CD8-positive, alpha-beta memory T cell (primary cell): ENCODE results near the gene CYP46A1. TPM values are rescaled to one million over a fixed set of nuclear protein-coding genes. Genes with fewer than 3 reads are reported as not detected.

Experiments
- CTCF ChIA-PET: fragments of 350-600 bp; sonication (Branson Sonifier 250); formaldehyde crosslinking; loops from one replicate; lab custom pipeline; 2021; ENCODE audit warnings: antibody characterized with exemption; lab: Charles Lee
- POLR2A ChIA-PET: fragments of 350-600 bp; sonication (Branson Sonifier 250); formaldehyde crosslinking; loops from one replicate; lab custom pipeline; 2021; ENCODE audit warnings: antibody characterized with exemption; lab: Charles Lee
- DNase-seq, 5 donors: peaks; one replicate each; pipeline versions ENCODE4 v3.0.0 to v3.0.0-alpha.2; 2020 to 2022; ENCODE audit warnings: mixed read lengths in 1 of 5
- H3K27ac ChIP-seq: one replicate; pipeline ENCODE4 v1.7.0; 2013; ENCODE audit warnings: low read depth, mild to moderate bottlenecking, low read length, moderate library complexity
- H3K27me3 ChIP-seq: 2 replicates; pipeline ENCODE4 v1.7.0; 2013; ENCODE audit warnings: low read length, mild to moderate bottlenecking; ENCODE audit not compliant: insufficient read depth, poor library complexity, severe bottlenecking
- H3K36me3 ChIP-seq: 2 replicates; pipeline ENCODE4 v1.7.0; 2013; ENCODE audit warnings: mild to moderate bottlenecking, low read length, moderate library complexity; ENCODE audit not compliant: insufficient read depth
- H3K4me1 ChIP-seq: 2 replicates; pipeline ENCODE4 v1.7.0; 2013; ENCODE audit warnings: mild to moderate bottlenecking, low read length, moderate library complexity; ENCODE audit not compliant: insufficient read depth
- H3K4me3 ChIP-seq: 2 replicates; pipeline ENCODE4 v1.7.0; 2013; ENCODE audit warnings: mild to moderate bottlenecking, low read length
- H3K9me3 ChIP-seq: 2 replicates; pipeline ENCODE4 v1.7.0; 2013; ENCODE audit warnings: mild to moderate bottlenecking, low read length
- H3K27ac Mint-ChIP-seq, 8 donors: one replicate each; pipeline ENCODE4 v1.8.0; 2020 to 2021; ENCODE audit warnings: mixed read lengths in 8 of 8, mild to moderate bottlenecking in 6 of 8, inconsistent platforms in 3 of 8, moderate library complexity in 3 of 8
- H3K27me3 Mint-ChIP-seq, 2 donors: one replicate each; pipeline ENCODE4 v1.8.0; 2020 to 2021; ENCODE audit warnings: mixed read lengths in 2 of 2, mild to moderate bottlenecking in 1 of 2, moderate library complexity in 1 of 2
- H3K36me3 Mint-ChIP-seq, 3 donors: one replicate each; pipeline ENCODE4 v1.8.0; 2020 to 2021; ENCODE audit warnings: mixed read lengths in 3 of 3, inconsistent platforms in 1 of 3, mild to moderate bottlenecking in 1 of 3
- H3K4me1 Mint-ChIP-seq, 3 donors: one replicate each; pipeline ENCODE4 v1.8.0; 2020 to 2021; ENCODE audit warnings: mixed read lengths in 3 of 3, inconsistent platforms in 1 of 3, mild to moderate bottlenecking in 1 of 3
- H3K4me3 Mint-ChIP-seq, 7 donors: one replicate each; pipeline ENCODE4 v1.8.0; 2020 to 2021; ENCODE audit warnings: mixed read lengths in 7 of 7, mild to moderate bottlenecking in 6 of 7, moderate library complexity in 4 of 7, inconsistent platforms in 2 of 7
- H3K9me3 Mint-ChIP-seq, 5 donors: one replicate each; pipeline ENCODE4 v1.8.0; 2020 to 2022; ENCODE audit warnings: mixed read lengths in 5 of 5, mild to moderate bottlenecking in 3 of 5, moderate library complexity in 2 of 5, inconsistent platforms in 1 of 5
- polyA plus RNA-seq: library from polyadenylated mRNA; unstranded; fragments of 300-500 nt; fragmentation: Illumina TruSeq; gene quantifications from one replicate; pipeline ENCODE4 v1.2.3, GENCODE V29; 2021
- total RNA-seq, 2 experiments: library from RNA; stranded (reverse); gene quantifications; one replicate each; pipeline ENCODE4 v1.2.3, GENCODE V29; 2021

The CYP46A1 gene
- total and polyA plus RNA-seq, 3 experiments from 2014 or later = 0.07 to 0.20 TPM; not detected in 1

DNA sequence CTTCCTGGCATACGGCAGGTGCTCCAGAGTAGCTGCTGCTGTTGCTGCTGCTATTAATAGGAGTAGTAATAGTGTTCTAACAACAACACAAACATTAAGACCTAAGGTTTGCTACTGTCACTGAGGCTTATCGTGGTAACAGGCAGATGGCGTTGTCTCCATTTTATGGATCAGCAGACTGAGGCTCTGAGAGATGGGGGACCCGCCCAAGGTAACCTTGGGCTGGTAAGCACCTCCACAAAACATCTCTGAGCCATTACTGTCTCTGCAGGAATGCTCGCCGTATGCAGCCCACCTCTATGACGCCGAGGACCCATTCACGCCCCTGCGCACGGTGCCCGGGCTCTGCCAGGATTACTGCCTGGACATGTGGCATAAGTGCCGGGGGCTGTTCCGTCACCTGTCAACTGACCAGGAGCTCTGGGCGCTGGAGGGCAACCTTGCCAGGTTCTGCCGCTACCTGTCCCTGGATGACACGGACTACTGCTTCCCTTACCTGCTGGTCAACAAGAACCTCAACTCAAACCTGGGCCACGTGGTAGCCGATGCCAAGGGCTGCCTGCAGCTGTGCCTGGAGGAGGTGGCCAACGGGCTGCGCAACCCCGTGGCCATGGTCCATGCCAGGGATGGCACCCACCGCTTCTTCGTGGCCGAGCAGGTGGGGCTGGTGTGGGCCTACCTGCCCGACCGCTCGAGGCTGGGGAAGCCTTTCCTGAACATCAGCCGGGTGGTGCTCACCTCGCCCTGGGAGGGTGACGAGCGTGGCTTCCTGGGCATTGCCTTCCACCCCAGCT is 31.9 kb upstream of the CYP46A1 start:
- Histone ChIP-seq H3K4me1 (no peaks in the 10 kb centered on the region), H3K27me3 (peaks cover 13% of the 10 kb centered on the region), H3K9me3 (no peaks in the 10 kb centered on the region), H3K4me3 (no peak overlapping the region), H3K27ac (no peak overlapping the region), H3K36me3 (no peaks in the 10 kb centered on the region)
- no peak for DNase-seq
- H3K27ac Mint-ChIP-seq = no peak overlapping the region
- CTCF ChIA-PET = interaction anchor here (1.3 kb wide), 1 partner anchor 24 kb away, joined by 3 read pairs; no protein-coding TSS in a partner anchor
- POLR2A ChIA-PET = no interaction called here
- no peak overlapping the region for H3K4me3 Mint-ChIP-seq
- no peaks in the 10 kb centered on the region for H3K9me3 Mint-ChIP-seq
- no peaks in the 10 kb centered on the region for H3K4me1 Mint-ChIP-seq
- peaks cover 0 to 3% (median 0%) of the 10 kb centered on the region in 3 donors for H3K36me3 Mint-ChIP-seq
- peaks cover 33 to 54% of the 10 kb centered on the region in 2 donors for H3K27me3 Mint-ChIP-seq

DNA sequence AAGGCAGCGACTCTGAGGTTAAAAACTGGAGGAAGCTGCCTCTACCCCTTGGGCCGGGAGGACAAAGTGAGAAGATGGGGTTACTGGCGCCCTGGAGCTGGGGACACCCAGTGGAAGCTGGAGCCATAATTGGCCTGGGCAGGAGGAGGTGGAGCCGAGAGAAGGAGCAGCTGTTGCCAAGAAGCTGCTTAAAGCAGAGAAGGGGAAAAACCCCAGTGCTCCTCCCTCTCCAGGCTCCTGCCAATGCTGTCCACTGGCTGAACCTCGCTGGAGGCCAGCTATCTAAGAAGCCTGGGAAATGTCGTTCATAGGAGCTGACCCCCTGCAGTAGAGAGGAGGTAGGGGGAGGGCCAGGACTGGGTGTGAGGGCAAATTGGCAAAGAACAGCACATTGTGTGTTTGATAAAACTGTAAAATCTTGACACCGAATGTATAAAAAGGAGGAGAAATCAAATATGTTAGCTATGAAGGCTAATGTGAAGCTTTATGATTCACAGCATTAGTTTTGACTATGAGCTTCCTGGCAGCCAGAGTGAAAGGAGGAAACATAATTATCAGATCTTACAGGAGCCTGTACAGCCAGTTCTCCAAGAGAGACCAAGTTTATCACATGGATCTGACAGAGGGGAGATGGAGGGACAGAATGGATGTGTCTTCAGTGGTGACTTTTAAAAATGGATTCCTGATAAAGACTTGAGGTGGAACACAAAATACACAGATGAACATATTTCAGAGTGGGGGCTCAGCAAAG is 29.7 kb upstream of the CYP46A1 start:
- no peak for DNase-seq
- H3K36me3 ChIP-seq = no peaks in the 10 kb centered on the region
- H3K4me1 Mint-ChIP-seq = peaks cover 0 to 3% (median 0%) of the 10 kb centered on the region in 3 donors
- no peaks in the 10 kb centered on the region for H3K4me1 ChIP-seq
- no peak overlapping the region for H3K27ac Mint-ChIP-seq
- ChIA-PET POLR2A (no interaction called here), CTCF (interaction anchor here (0.7 to 1.4 kb wide), 3 partner anchors 26 to 105 kb away, joined by 3 to 4 read pairs (median 3); no protein-coding TSS in a partner anchor)
- no peaks in the 10 kb centered on the region for H3K9me3 Mint-ChIP-seq
- H3K9me3 ChIP-seq = no peaks in the 10 kb centered on the region
- no peak overlapping the region for H3K4me3 Mint-ChIP-seq
- no peak overlapping the region for H3K27ac ChIP-seq
- H3K36me3 Mint-ChIP-seq = peaks cover 0 to 3% (median 0%) of the 10 kb centered on the region in 3 donors
- peaks cover 22% of the 10 kb centered on the region for H3K27me3 ChIP-seq
- H3K27me3 Mint-ChIP-seq = peaks cover 35 to 52% of the 10 kb centered on the region in 2 donors
- no peak overlapping the region for H3K4me3 ChIP-seq

DNA sequence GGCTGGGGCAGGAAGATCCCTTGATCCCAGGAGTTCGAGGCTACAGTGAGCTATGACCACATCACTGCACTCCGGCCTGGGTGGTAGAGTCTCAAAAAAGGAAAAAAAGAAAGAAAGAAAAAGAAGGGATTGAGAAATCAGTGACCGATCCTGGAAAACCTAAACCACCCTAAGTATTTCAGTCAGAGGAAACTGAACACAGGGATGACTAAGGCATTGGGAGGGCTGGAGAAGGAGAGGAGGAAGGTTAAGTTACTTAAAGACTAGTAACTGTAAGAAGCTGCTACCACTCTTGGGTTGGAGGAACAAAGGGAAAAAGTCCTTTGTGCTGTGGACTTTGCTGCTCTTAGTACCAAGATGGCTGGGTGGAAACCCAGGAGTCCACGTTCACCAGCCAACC is 28.6 kb upstream of the CYP46A1 start:
- H3K27ac ChIP-seq = no peak overlapping the region
- Mint-ChIP-seq H3K27me3 (peaks cover 40 to 57% of the 10 kb centered on the region in 2 donors), H3K27ac (no peak overlapping the region), H3K36me3 (peaks cover 0 to 3% (median 0%) of the 10 kb centered on the region in 3 donors), H3K4me1 (peaks cover 0 to 7% (median 0%) of the 10 kb centered on the region in 3 donors), H3K4me3 (no peak overlapping the region), H3K9me3 (no peaks in the 10 kb centered on the region)
- CTCF ChIA-PET = interaction anchor here (1.3 to 1.4 kb wide), 2 partner anchors 27 to 32 kb away, joined by 3 to 4 read pairs; no protein-coding TSS in a partner anchor
- H3K36me3 ChIP-seq = no peaks in the 10 kb centered on the region
- H3K9me3 ChIP-seq = no peaks in the 10 kb centered on the region
- H3K27me3 ChIP-seq = peaks cover 27% of the 10 kb centered on the region
- no peaks in the 10 kb centered on the region for H3K4me1 ChIP-seq
- no peak for DNase-seq
- H3K4me3 ChIP-seq = no peak overlapping the region
- POLR2A ChIA-PET = no interaction called here

DNA sequence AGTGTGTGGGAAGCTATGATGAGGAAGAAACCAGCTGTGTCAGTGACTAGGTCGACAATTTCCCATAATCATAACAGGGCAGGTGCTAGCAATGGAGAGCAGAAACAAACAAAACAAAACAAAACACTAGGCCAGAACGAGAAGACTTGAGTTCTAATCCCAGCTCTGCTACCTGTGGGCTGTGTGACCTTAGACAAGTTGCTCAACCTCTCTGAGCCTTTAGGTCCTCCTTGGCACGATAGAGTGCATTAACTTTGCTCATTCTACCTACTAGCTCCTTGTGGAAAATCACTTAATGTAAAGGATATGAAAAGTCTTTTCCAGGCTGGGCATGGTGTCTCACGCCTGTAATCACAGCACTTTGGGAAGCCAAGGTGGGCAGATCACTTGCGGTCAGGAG is 27.9 kb upstream of the CYP46A1 start:
- CTCF ChIA-PET = interaction anchor here (1.3 kb wide), 1 partner anchor 32 kb away, joined by 3 read pairs; no protein-coding TSS in a partner anchor
- Mint-ChIP-seq H3K9me3 (no peaks in the 10 kb centered on the region), H3K36me3 (peaks cover 0 to 3% (median 0%) of the 10 kb centered on the region in 3 donors), H3K4me3 (no peak overlapping the region), H3K4me1 (peaks cover 0 to 7% (median 0%) of the 10 kb centered on the region in 3 donors), H3K27me3 (peaks cover 45 to 59% of the 10 kb centered on the region in 2 donors), H3K27ac (no peak overlapping the region)
- no peaks in the 10 kb centered on the region for H3K36me3 ChIP-seq
- no peaks in the 10 kb centered on the region for H3K9me3 ChIP-seq
- no peak overlapping the region for H3K4me3 ChIP-seq
- DNase-seq = no peak
- POLR2A ChIA-PET = no interaction called here
- peaks cover 29% of the 10 kb centered on the region for H3K27me3 ChIP-seq
- H3K4me1 ChIP-seq = no peaks in the 10 kb centered on the region
- no peak overlapping the region for H3K27ac ChIP-seq

GRCh38 chr14:99657645-99658155 is 26.4 kb upstream of the CYP46A1 start:
- Mint-ChIP-seq H3K4me3 (no peak overlapping the region), H3K36me3 (no peaks in the 10 kb centered on the region), H3K27ac (peak overlapping the region in 1 of 8 donors; percentile 6), H3K4me1 (peaks cover 0 to 7% (median 0%) of the 10 kb centered on the region in 3 donors), H3K27me3 (peaks cover 46 to 65% of the 10 kb centered on the region in 2 donors), H3K9me3 (no peaks in the 10 kb centered on the region)
- Histone ChIP-seq H3K27ac (no peak overlapping the region), H3K4me3 (no peak overlapping the region), H3K4me1 (no peaks in the 10 kb centered on the region), H3K36me3 (no peaks in the 10 kb centered on the region), H3K27me3 (peaks cover 29% of the 10 kb centered on the region), H3K9me3 (no peaks in the 10 kb centered on the region)
- no peak for DNase-seq
- ChIA-PET CTCF (interaction anchor here (1.1 kb wide), 1 partner anchor 10 kb away, joined by 3 read pairs; no protein-coding TSS in a partner anchor), POLR2A (no interaction called here)

DNA sequence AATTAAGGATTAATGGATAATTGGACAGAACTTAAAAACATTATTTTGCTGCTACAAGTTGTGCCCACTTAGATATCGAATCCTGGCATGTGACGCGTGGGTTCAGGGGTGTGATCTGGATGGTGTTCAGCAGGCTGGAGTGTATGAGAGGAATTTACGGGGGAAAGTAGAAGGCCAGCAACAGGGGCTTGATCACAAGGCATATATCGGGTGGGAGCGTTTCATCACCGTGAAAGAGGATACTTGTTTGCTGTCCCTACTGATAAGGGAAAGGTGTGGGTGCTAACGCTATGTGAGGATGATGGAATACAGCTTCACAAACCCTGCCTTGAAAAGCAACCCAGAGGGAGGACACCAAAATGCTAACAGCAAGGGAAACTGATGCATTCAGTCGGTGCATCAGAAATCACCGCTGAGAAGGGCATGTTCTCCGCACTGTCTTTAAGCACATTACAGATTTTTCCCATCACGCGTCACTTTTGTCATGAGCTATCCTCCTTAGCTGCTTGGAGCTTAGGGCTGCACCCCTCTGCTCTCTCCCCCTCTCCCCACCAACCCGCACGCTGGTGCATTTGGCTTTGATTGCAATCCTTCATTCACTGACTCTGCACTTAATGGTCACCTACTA is 25.8 kb upstream of the CYP46A1 start:
- ChIA-PET CTCF (no interaction called here), POLR2A (no interaction called here)
- Mint-ChIP-seq H3K27ac (no peak overlapping the region), H3K4me3 (no peak overlapping the region), H3K36me3 (no peaks in the 10 kb centered on the region), H3K9me3 (no peaks in the 10 kb centered on the region), H3K4me1 (peaks cover 0 to 7% (median 0%) of the 10 kb centered on the region in 3 donors), H3K27me3 (peaks cover 48 to 70% of the 10 kb centered on the region in 2 donors)
- Histone ChIP-seq H3K36me3 (no peaks in the 10 kb centered on the region), H3K27me3 (peaks cover 29% of the 10 kb centered on the region), H3K27ac (no peak overlapping the region), H3K9me3 (no peaks in the 10 kb centered on the region), H3K4me1 (no peaks in the 10 kb centered on the region), H3K4me3 (no peak overlapping the region)
- DNase-seq = no peak

DNA sequence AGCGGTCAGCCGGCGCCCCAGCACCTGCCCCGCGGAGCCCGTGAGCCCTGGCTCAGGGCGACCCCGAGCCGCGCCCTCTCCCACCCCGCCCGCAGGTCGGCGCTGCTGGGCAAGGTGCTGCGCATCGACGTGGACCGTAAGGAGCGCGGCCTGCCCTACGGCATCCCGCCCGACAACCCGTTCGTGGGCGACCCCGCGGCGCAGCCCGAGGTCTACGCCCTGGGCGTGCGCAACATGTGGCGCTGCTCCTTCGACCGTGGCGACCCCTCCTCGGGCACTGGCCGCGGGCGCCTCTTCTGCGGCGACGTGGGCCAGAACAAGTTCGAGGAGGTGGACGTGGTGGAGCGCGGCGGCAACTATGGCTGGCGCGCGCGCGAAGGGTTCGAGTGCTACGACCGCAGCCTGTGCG is 24.8 kb upstream of the CYP46A1 start:
- H3K9me3 ChIP-seq = no peaks in the 10 kb centered on the region
- no peak overlapping the region for H3K27ac ChIP-seq
- H3K27ac Mint-ChIP-seq = no peak overlapping the region
- no peak overlapping the region for H3K4me3 Mint-ChIP-seq
- H3K36me3 Mint-ChIP-seq = no peaks in the 10 kb centered on the region
- H3K9me3 Mint-ChIP-seq = no peaks in the 10 kb centered on the region
- no peak for DNase-seq
- CTCF ChIA-PET = no interaction called here
- H3K27me3 Mint-ChIP-seq = peaks cover 47 to 69% of the 10 kb centered on the region in 2 donors
- no peak overlapping the region for H3K4me3 ChIP-seq
- H3K4me1 Mint-ChIP-seq = peaks cover 0 to 7% (median 0%) of the 10 kb centered on the region in 3 donors
- H3K4me1 ChIP-seq = no peaks in the 10 kb centered on the region
- POLR2A ChIA-PET = no interaction called here
- H3K36me3 ChIP-seq = no peaks in the 10 kb centered on the region
- H3K27me3 ChIP-seq = peaks cover 29% of the 10 kb centered on the region
